Measurements from ENCODE around the gene LARGE2. TPM values are rescaled to one million over a fixed set of nuclear protein-coding genes. Genes with fewer than 3 reads are reported as not detected.
"Not testable (repeated sequence)": the region's sequence is repeated elsewhere in the genome, so short reads cannot be mapped to it uniquely, and the experiment has no call there.

Gene LARGE2
- total and polyA plus RNA-seq, 4 donors = 2.4 to 18.4 (median 14.5) TPM

GRCh38 chr11:45899448-45900174, 22.8 kb upstream of the LARGE2 start:
- H3K4me3 ChIP-seq = no peak overlapping the region
- H3K9ac ChIP-seq (ENCODE audit: insufficient read depth in 1 of 2, low read length in 2 of 2) = peak overlapping the region in 1 of 2 donors; percentile 37
- 0 to 1% methylated on average over 47 to 62 of the region's 62 CpGs for WGBS, 2 donors
- no peaks in the 10 kb centered on the region for H3K9me3 ChIP-seq (ENCODE audit: control insufficient read depth in 4 of 4, insufficient read depth in 3 of 4, low read length in 3 of 4)
- H3K36me3 ChIP-seq (ENCODE audit: control insufficient read depth in 4 of 4, insufficient read depth in 4 of 4, low read length in 4 of 4) = peaks cover 0 to 6% (median 1%) of the 10 kb centered on the region in 4 donors
- peaks cover 4 to 33% (median 10%) of the 10 kb centered on the region in 5 donors for H3K4me1 ChIP-seq (ENCODE audit: control insufficient read depth in 5 of 5, insufficient read depth in 5 of 5, low read length in 5 of 5)
- no peak overlapping the region for H3K27ac ChIP-seq (ENCODE audit: low read depth in 1 of 2, low read length in 1 of 2)
- peaks cover 0 to 2% (median 0%) of the 10 kb centered on the region in 3 donors for H3K27me3 ChIP-seq (ENCODE audit: control insufficient read depth in 3 of 3, insufficient read depth in 3 of 3, low read length in 2 of 3)
- DNase-seq (peak; percentile 89 to 92 (median 90)), ATAC-seq (ENCODE audit: insufficient read depth, low FRiP score) (peak; percentile 83)
- no peak for TF ChIP-seq CTCF (IDR thresholded peaks at IDR 0.05; ENCODE audit: control extremely low read depth, extremely low read depth)

GRCh38 chr11:45900175-45900800, 22.2 kb upstream of the LARGE2 start:
- DNase-seq = peak in 2 of 3 donors; percentile 32 to 56
- 8% methylated on average over 29 to 39 of the region's 59 CpGs for WGBS, 2 donors

GRCh38 chr11:45900916-45901617, 21.4 kb upstream of the LARGE2 start:
- Histone ChIP-seq H3K9me3 (ENCODE audit: control insufficient read depth in 4 of 4, insufficient read depth in 3 of 4, low read length in 3 of 4) (no peaks in the 10 kb centered on the region), H3K4me3 (no peak overlapping the region), H3K27ac (ENCODE audit: low read depth in 1 of 2, low read length in 1 of 2) (no peak overlapping the region), H3K27me3 (ENCODE audit: control insufficient read depth in 3 of 3, insufficient read depth in 3 of 3, low read length in 2 of 3) (peaks cover 0 to 2% (median 0%) of the 10 kb centered on the region in 3 donors), H3K9ac (ENCODE audit: insufficient read depth in 1 of 2, low read length in 2 of 2) (peak overlapping the region; percentile 55 to 76), H3K4me1 (ENCODE audit: control insufficient read depth in 5 of 5, insufficient read depth in 5 of 5, low read length in 5 of 5) (peaks cover 4 to 32% (median 10%) of the 10 kb centered on the region in 5 donors), H3K36me3 (ENCODE audit: control insufficient read depth in 4 of 4, insufficient read depth in 4 of 4, low read length in 4 of 4) (peaks cover 0 to 6% (median 1%) of the 10 kb centered on the region in 4 donors)
- peak; percentile 55 to 68 (median 66) for DNase-seq
- WGBS, 2 donors = 38 to 47% methylated on average over 8 of the region's 8 CpGs
- no peak for ATAC-seq (ENCODE audit: insufficient read depth, low FRiP score)
- no peak for TF ChIP-seq CTCF (IDR thresholded peaks at IDR 0.05; ENCODE audit: control extremely low read depth, extremely low read depth)

More at GRCh38 chr11:45900175-45900800, 22.2 kb upstream of the LARGE2 start:
- not testable (repeated sequence) for H3K27ac ChIP-seq (ENCODE audit: low read depth in 1 of 2, low read length in 1 of 2); H3K9me3 ChIP-seq (ENCODE audit: control insufficient read depth in 4 of 4, insufficient read depth in 3 of 4, low read length in 3 of 4); H3K27me3 ChIP-seq (ENCODE audit: control insufficient read depth in 3 of 3, insufficient read depth in 3 of 3, low read length in 2 of 3); H3K36me3 ChIP-seq (ENCODE audit: control insufficient read depth in 4 of 4, insufficient read depth in 4 of 4, low read length in 4 of 4); ATAC-seq (ENCODE audit: insufficient read depth, low FRiP score)
- H3K4me3 ChIP-seq = peak overlapping the region; percentile 37
- peak overlapping the region; percentile 55 to 76 for H3K9ac ChIP-seq (ENCODE audit: insufficient read depth in 1 of 2, low read length in 2 of 2)
- H3K4me1 ChIP-seq (ENCODE audit: control insufficient read depth in 5 of 5, insufficient read depth in 5 of 5, low read length in 5 of 5) = peaks cover 4 to 33% (median 10%) of the 10 kb centered on the region in 5 donors

GRCh38 chr11:45901626-45902025, 20.8 kb upstream of the LARGE2 start:
- ATAC-seq (ENCODE audit: insufficient read depth, low FRiP score) (no peak), DNase-seq (no peak)
- no peak overlapping the region for H3K27ac ChIP-seq (ENCODE audit: low read depth in 1 of 2, low read length in 1 of 2)
- no peak for TF ChIP-seq CTCF (IDR thresholded peaks at IDR 0.05; ENCODE audit: control extremely low read depth, extremely low read depth)
- H3K9me3 ChIP-seq (ENCODE audit: control insufficient read depth in 4 of 4, insufficient read depth in 3 of 4, low read length in 3 of 4) = no peaks in the 10 kb centered on the region
- H3K4me3 ChIP-seq = no peak overlapping the region
- H3K4me1 ChIP-seq (ENCODE audit: control insufficient read depth in 5 of 5, insufficient read depth in 5 of 5, low read length in 5 of 5) = peaks cover 4 to 27% (median 10%) of the 10 kb centered on the region in 5 donors
- no peak overlapping the region for H3K9ac ChIP-seq (ENCODE audit: insufficient read depth in 1 of 2, low read length in 2 of 2)
- peaks cover 0 to 2% (median 0%) of the 10 kb centered on the region in 3 donors for H3K27me3 ChIP-seq (ENCODE audit: control insufficient read depth in 3 of 3, insufficient read depth in 3 of 3, low read length in 2 of 3)
- H3K36me3 ChIP-seq (ENCODE audit: control insufficient read depth in 4 of 4, insufficient read depth in 4 of 4, low read length in 4 of 4) = peaks cover 0 to 6% (median 1%) of the 10 kb centered on the region in 4 donors
- whole genome bisulfite sequencing, 2 donors = 84 to 85% methylated on average over 6 of the region's 6 CpGs

Data from lung (tissue), 12 donors.